ENCODE data around the gene PSMC3.

PSMC3 gene

DNA sequence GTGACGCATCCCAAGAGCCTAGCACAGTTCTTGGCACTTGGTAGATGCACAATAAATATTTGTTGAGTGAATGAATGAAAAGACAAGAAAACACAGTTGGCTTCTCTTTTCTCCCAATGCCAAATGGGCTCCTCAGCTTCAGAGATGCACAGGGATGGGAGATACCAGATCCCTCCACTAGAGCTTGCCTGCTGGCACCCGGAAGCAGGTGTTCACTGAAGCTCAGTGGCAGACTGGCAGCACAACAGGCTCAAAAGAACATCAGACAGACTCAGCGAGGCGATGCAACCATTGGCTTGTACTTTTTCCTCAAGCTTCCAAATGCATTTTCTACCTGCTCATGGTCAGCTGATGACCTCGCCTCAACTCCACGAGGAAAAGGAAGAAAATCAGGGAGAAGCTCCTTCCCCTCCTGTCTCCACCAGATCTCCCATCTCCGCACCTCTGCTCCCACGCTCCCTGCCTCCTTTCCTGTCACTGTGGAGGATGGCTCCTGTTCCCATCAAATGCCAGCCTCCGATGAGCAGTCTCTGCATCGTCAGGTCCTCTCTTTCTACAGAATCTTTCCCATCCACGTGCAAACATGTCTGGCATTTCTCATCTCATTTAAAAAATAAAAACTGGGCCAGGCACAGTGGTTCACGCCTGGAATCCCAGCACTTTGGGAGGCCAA, 16.9 kb upstream of the PSMC3 start:
- Histone ChIP-seq H3K36me3 (ENCODE audit: control insufficient read depth in 4 of 4, insufficient read depth in 4 of 4, low read length in 3 of 4) (no peaks in the 10 kb centered on the region), H3K4me3 (ENCODE audit: control insufficient read depth in 1 of 7, extremely low read depth in 1 of 7, insufficient read depth in 4 of 7, low read depth in 2 of 7, low read length in 6 of 7) (no peak overlapping the region), H3K9me3 (ENCODE audit: control extremely low read depth in 1 of 5, control insufficient read depth in 4 of 5, insufficient read depth in 2 of 5, low read depth in 1 of 5, low read length in 4 of 5) (no peaks in the 10 kb centered on the region), H3K4me1 (ENCODE audit: control extremely low read depth in 1 of 4, control insufficient read depth in 4 of 4, insufficient read depth in 4 of 4, low read length in 3 of 4) (no peaks in the 10 kb centered on the region), H3K27ac (ENCODE audit: insufficient read depth in 1 of 2, low read depth in 1 of 2, low read length in 2 of 2, poor library complexity in 1 of 2, severe bottlenecking in 2 of 2) (no peak overlapping the region), H3K27me3 (replicated peaks in 2 of 5; ENCODE audit: control insufficient read depth in 4 of 5, insufficient read depth in 5 of 5, low read length in 4 of 5) (no peaks in the 10 kb centered on the region)
- DNase-seq: peak in 2 of 3 donors; percentile 13 to 17
- 100% methylated on average over 7 of the region's 12 CpGs for WGBS (ENCODE audit: insufficient coverage)
- ChIA-PET POLR2A (no interaction called here), CTCF (interaction anchor here (0.8 kb wide), 1 partner anchor 19 kb away, joined by 3 read pairs; no protein-coding TSS in a partner anchor)

DNA sequence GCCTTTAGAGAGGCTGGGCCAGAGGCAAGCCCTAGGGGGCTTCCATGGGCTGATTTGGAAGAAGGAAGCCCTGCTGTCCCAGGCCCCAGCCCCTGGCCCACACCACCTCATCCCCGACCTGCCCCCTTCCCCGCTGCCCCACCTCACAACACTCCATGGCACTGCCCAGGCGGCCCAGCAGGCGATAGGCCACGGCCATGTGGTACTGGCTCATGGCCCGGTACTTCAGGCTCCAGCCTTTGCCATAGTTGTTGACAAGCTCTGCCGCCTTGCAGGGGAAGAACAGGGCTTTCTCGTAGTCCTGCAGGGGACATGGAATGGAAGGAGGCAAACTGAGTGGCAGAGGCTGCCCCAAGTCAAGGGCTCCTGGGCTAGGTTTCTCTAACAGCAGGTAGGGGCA, 16.3 kb upstream of the PSMC3 start:
- CTCF ChIA-PET: interaction anchor here (0.9 kb wide), 1 partner anchor 11 kb away, joined by 3 read pairs; no protein-coding TSS in a partner anchor
- WGBS (ENCODE audit: insufficient coverage): 91% methylated on average over 8 of the region's 8 CpGs
- Histone ChIP-seq H3K4me1 (ENCODE audit: control extremely low read depth in 1 of 4, control insufficient read depth in 4 of 4, insufficient read depth in 4 of 4, low read length in 3 of 4) (no peaks in the 10 kb centered on the region), H3K27ac (ENCODE audit: insufficient read depth in 1 of 2, low read depth in 1 of 2, low read length in 2 of 2, poor library complexity in 1 of 2, severe bottlenecking in 2 of 2) (no peak overlapping the region), H3K4me3 (ENCODE audit: control insufficient read depth in 1 of 7, extremely low read depth in 1 of 7, insufficient read depth in 4 of 7, low read depth in 2 of 7, low read length in 6 of 7) (no peak overlapping the region), H3K36me3 (ENCODE audit: control insufficient read depth in 4 of 4, insufficient read depth in 4 of 4, low read length in 3 of 4) (no peaks in the 10 kb centered on the region), H3K9me3 (ENCODE audit: control extremely low read depth in 1 of 5, control insufficient read depth in 4 of 5, insufficient read depth in 2 of 5, low read depth in 1 of 5, low read length in 4 of 5) (no peaks in the 10 kb centered on the region), H3K27me3 (replicated peaks in 2 of 5; ENCODE audit: control insufficient read depth in 4 of 5, insufficient read depth in 5 of 5, low read length in 4 of 5) (no peaks in the 10 kb centered on the region)
- DNase-seq: no peak
- POLR2A ChIA-PET: no interaction called here

DNA sequence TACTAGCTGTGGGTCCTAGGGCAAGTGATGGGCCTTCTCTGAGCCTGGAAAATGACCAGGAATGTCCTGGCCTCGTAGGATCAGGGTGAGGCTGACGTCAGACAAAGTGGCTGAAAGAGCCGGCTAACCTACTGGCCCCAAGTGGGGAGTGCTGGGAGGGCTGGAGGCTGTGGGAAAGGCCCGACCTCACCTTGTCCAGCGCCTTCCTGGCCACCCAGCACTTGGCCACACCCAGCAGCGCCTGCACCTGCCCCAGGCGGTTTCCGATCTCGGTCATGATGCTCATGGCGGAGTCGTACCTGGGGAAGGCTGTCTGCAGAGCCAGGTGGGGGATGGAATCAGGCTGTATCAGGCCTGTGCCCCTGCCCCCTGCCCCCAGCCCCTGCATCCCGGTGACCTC, 15.2 kb upstream of the PSMC3 start:
- POLR2A ChIA-PET: no interaction called here

DNA sequence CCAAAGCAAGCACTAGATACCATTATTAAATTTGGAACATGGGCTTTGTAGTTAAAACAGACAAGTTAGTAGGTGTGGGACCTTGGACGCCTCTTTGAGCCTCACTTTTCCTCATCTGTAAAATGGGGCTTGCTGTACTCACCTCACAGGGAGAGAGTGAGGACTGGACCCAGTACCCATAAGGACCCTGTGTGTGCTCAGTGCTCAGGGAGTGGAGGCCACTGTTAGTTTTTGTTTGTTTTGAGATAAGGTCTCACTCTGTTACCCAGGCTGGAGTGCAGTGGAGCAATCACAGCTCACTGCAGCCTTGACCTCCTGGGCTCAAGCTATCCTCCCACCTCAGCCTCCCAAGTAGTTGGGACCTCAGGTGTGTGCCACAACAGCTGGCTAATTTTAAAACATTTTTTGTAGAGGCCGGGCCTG, 13.8 kb upstream of the PSMC3 start:
- CTCF ChIA-PET: interaction anchor here (1.6 kb wide), 1 partner anchor 10 kb away, joined by 4 read pairs; no protein-coding TSS in a partner anchor
- WGBS (ENCODE audit: insufficient coverage): 81% methylated on average over 2 of the region's 2 CpGs
- DNase-seq: no peak

More for the DNA sequence above, 15.2 kb upstream of the PSMC3 start:
- CTCF ChIA-PET: interaction anchor here (0.5 to 1.6 kb wide), 4 partner anchors 8 to 248 kb away, joined by 3 to 4 read pairs (median 3); no protein-coding TSS in a partner anchor
- DNase-seq: no peak
- 97% methylated on average over 12 of the region's 12 CpGs for WGBS (ENCODE audit: insufficient coverage)
- Histone ChIP-seq H3K4me3 (ENCODE audit: control insufficient read depth in 1 of 7, extremely low read depth in 1 of 7, insufficient read depth in 4 of 7, low read depth in 2 of 7, low read length in 6 of 7) (no peak overlapping the region), H3K36me3 (ENCODE audit: control insufficient read depth in 4 of 4, insufficient read depth in 4 of 4, low read length in 3 of 4) (no peaks in the 10 kb centered on the region), H3K4me1 (ENCODE audit: control extremely low read depth in 1 of 4, control insufficient read depth in 4 of 4, insufficient read depth in 4 of 4, low read length in 3 of 4) (no peaks in the 10 kb centered on the region), H3K27me3 (replicated peaks in 2 of 5; ENCODE audit: control insufficient read depth in 4 of 5, insufficient read depth in 5 of 5, low read length in 4 of 5) (no peaks in the 10 kb centered on the region), H3K9me3 (ENCODE audit: control extremely low read depth in 1 of 5, control insufficient read depth in 4 of 5, insufficient read depth in 2 of 5, low read depth in 1 of 5, low read length in 4 of 5) (no peaks in the 10 kb centered on the region), H3K27ac (ENCODE audit: insufficient read depth in 1 of 2, low read depth in 1 of 2, low read length in 2 of 2, poor library complexity in 1 of 2, severe bottlenecking in 2 of 2) (no peak overlapping the region)

DNA sequence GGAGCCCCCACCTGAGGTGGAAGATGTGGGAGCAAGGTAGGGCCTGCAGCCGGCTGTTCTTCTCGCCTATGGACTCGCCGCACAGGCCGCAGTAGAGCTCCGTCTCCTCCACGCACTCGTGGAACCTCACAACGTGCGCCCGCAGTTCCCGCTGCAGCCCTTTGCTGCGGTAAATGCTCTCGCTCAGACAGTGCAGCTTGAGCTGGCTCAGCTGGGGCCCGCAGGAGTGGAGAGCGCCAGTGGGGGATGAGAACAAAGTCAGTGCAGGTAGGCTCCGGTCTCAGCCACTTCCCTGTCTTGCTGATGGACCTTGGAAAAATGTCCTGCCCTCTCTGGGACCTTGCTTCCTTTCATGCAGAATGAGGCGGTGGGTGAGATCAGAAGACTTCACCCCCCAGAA, 12.5 kb upstream of the PSMC3 start:
- WGBS (ENCODE audit: insufficient coverage): 96% methylated on average over 15 of the region's 18 CpGs
- Histone ChIP-seq H3K4me1 (ENCODE audit: control extremely low read depth in 1 of 4, control insufficient read depth in 4 of 4, insufficient read depth in 4 of 4, low read length in 3 of 4) (no peaks in the 10 kb centered on the region), H3K36me3 (ENCODE audit: control insufficient read depth in 4 of 4, insufficient read depth in 4 of 4, low read length in 3 of 4) (no peaks in the 10 kb centered on the region), H3K9me3 (ENCODE audit: control extremely low read depth in 1 of 5, control insufficient read depth in 4 of 5, insufficient read depth in 2 of 5, low read depth in 1 of 5, low read length in 4 of 5) (no peaks in the 10 kb centered on the region), H3K4me3 (ENCODE audit: control insufficient read depth in 1 of 7, extremely low read depth in 1 of 7, insufficient read depth in 4 of 7, low read depth in 2 of 7, low read length in 6 of 7) (no peak overlapping the region), H3K27ac (ENCODE audit: insufficient read depth in 1 of 2, low read depth in 1 of 2, low read length in 2 of 2, poor library complexity in 1 of 2, severe bottlenecking in 2 of 2) (no peak overlapping the region), H3K27me3 (replicated peaks in 2 of 5; ENCODE audit: control insufficient read depth in 4 of 5, insufficient read depth in 5 of 5, low read length in 4 of 5) (no peaks in the 10 kb centered on the region)
- ChIA-PET POLR2A (no interaction called here), CTCF (no interaction called here)
- DNase-seq: no peak

More for the DNA sequence above, 13.8 kb upstream of the PSMC3 start:
- Histone ChIP-seq H3K4me1 (ENCODE audit: control extremely low read depth in 1 of 4, control insufficient read depth in 4 of 4, insufficient read depth in 4 of 4, low read length in 3 of 4) (no peaks in the 10 kb centered on the region), H3K27me3 (replicated peaks in 2 of 5; ENCODE audit: control insufficient read depth in 4 of 5, insufficient read depth in 5 of 5, low read length in 4 of 5) (no peaks in the 10 kb centered on the region), H3K36me3 (ENCODE audit: control insufficient read depth in 4 of 4, insufficient read depth in 4 of 4, low read length in 3 of 4) (no peaks in the 10 kb centered on the region), H3K9me3 (ENCODE audit: control extremely low read depth in 1 of 5, control insufficient read depth in 4 of 5, insufficient read depth in 2 of 5, low read depth in 1 of 5, low read length in 4 of 5) (no peaks in the 10 kb centered on the region), H3K4me3 (ENCODE audit: control insufficient read depth in 1 of 7, extremely low read depth in 1 of 7, insufficient read depth in 4 of 7, low read depth in 2 of 7, low read length in 6 of 7) (no peak overlapping the region), H3K27ac (ENCODE audit: insufficient read depth in 1 of 2, low read depth in 1 of 2, low read length in 2 of 2, poor library complexity in 1 of 2, severe bottlenecking in 2 of 2) (no peak overlapping the region)
- POLR2A ChIA-PET: no interaction called here

DNA sequence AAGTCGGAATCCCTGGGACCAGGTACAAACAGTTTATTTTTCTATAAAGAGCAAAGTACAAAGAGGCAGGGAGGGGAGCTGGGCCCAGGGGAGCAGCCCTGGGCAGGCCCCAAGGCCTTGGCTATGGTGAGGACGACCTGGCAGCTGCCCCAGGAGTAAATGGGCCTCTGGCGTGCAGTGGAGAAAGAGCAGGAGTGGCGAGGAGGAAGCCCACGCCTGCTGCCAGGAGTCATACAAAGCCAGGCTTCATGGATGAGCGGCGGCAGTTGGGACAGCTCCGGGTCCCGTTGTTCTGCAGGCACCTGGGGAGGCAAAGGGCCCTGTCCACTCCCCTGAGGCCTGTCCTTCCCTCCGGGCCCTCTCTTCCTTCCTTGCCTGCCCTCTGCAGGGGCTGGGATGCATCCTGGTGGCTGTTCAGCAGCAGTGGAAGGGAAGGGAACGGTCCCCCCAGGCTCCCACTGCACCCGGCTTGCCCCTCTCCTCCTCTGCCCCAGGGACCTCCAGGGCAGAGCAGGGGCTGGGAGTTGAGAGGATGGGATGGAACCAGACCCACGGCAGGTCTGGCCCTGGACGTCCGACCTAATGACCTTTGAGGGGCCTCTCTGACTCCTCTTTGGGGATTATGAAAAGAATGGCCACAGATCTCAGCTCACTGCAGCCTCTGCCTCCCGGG, 11.6 kb upstream of the PSMC3 start:
- Histone ChIP-seq H3K27ac (ENCODE audit: insufficient read depth in 1 of 2, low read depth in 1 of 2, low read length in 2 of 2, poor library complexity in 1 of 2, severe bottlenecking in 2 of 2) (no peak overlapping the region), H3K4me1 (ENCODE audit: control extremely low read depth in 1 of 4, control insufficient read depth in 4 of 4, insufficient read depth in 4 of 4, low read length in 3 of 4) (no peaks in the 10 kb centered on the region), H3K9me3 (ENCODE audit: control extremely low read depth in 1 of 5, control insufficient read depth in 4 of 5, insufficient read depth in 2 of 5, low read depth in 1 of 5, low read length in 4 of 5) (no peaks in the 10 kb centered on the region), H3K4me3 (ENCODE audit: control insufficient read depth in 1 of 7, extremely low read depth in 1 of 7, insufficient read depth in 4 of 7, low read depth in 2 of 7, low read length in 6 of 7) (no peak overlapping the region), H3K27me3 (replicated peaks in 2 of 5; ENCODE audit: control insufficient read depth in 4 of 5, insufficient read depth in 5 of 5, low read length in 4 of 5) (no peaks in the 10 kb centered on the region), H3K36me3 (ENCODE audit: control insufficient read depth in 4 of 4, insufficient read depth in 4 of 4, low read length in 3 of 4) (no peaks in the 10 kb centered on the region)
- no peak for DNase-seq
- CTCF ChIA-PET: interaction anchor here (1.2 kb wide), 1 partner anchor 15 kb away, joined by 3 read pairs; no protein-coding TSS in a partner anchor
- POLR2A ChIA-PET: no interaction called here
- WGBS (ENCODE audit: insufficient coverage): 95% methylated on average over 13 of the region's 16 CpGs

DNA sequence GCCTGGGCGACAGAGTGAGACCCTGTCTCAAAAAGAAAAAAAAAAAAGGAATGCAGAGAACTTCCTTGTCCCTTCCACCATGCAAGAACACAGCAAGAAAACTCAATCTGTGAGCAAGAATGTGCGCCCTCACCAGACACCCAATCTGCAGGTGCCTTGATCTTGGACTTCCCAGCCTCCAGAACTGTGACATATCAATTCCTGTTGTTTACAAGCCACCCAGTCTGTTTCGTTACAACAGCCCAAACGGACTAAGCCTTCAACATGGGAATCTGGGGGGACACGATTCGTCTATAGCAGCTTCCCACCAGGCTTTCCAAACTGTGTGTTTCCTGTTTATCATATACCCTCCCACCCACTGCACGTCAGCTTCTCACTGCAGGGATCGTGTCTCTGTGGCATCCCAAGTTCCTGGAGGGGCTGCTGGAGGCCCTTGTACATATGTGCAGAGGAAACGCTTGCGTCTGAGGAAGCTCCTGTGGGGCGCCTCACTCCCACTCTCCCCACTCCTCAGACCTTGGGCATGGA, 11.0 kb upstream of the PSMC3 start:
- Histone ChIP-seq H3K9me3 (ENCODE audit: control extremely low read depth in 1 of 5, control insufficient read depth in 4 of 5, insufficient read depth in 2 of 5, low read depth in 1 of 5, low read length in 4 of 5) (no peaks in the 10 kb centered on the region), H3K4me1 (ENCODE audit: control extremely low read depth in 1 of 4, control insufficient read depth in 4 of 4, insufficient read depth in 4 of 4, low read length in 3 of 4) (no peaks in the 10 kb centered on the region), H3K36me3 (ENCODE audit: control insufficient read depth in 4 of 4, insufficient read depth in 4 of 4, low read length in 3 of 4) (no peaks in the 10 kb centered on the region), H3K4me3 (ENCODE audit: control insufficient read depth in 1 of 7, extremely low read depth in 1 of 7, insufficient read depth in 4 of 7, low read depth in 2 of 7, low read length in 6 of 7) (no peak overlapping the region), H3K27me3 (replicated peaks in 2 of 5; ENCODE audit: control insufficient read depth in 4 of 5, insufficient read depth in 5 of 5, low read length in 4 of 5) (no peaks in the 10 kb centered on the region), H3K27ac (ENCODE audit: insufficient read depth in 1 of 2, low read depth in 1 of 2, low read length in 2 of 2, poor library complexity in 1 of 2, severe bottlenecking in 2 of 2) (no peak overlapping the region)
- 94% methylated on average over 10 of the region's 11 CpGs for WGBS (ENCODE audit: insufficient coverage)
- no peak for DNase-seq
- CTCF ChIA-PET: interaction anchor here (0.6 to 1.2 kb wide), 2 partner anchors 16 to 174 kb away, joined by 3 read pairs; no protein-coding TSS in a partner anchor
- POLR2A ChIA-PET: no interaction called here
